BJ (cell line): ENCODE data around the gene ZEB2. TPM values are rescaled to one million over a fixed set of nuclear protein-coding genes. Genes with fewer than 3 reads are reported as not detected.

Experiments
- CTCF ChIA-PET: fragments of 350-600 bp; formaldehyde crosslinking; extraction: SDS; loops from one replicate; lab custom pipeline; 2021; ENCODE audit warnings: antibody characterized with exemption, inconsistent platforms; lab: Yijun Ruan, JAX
- POLR2A ChIA-PET: fragments of 300-600 bp; sonication (Branson Sonifier 250); formaldehyde crosslinking; extraction: SDS; loops from one replicate; lab custom pipeline; 2021; ENCODE audit warnings: antibody characterized with exemption; lab: Charles Lee
- DNase-seq: peaks from one replicate; pipeline ENCODE4 v3.0.0-alpha.2; 2011; ENCODE audit warnings: low read depth
- H3K27me3 ChIP-seq: 2 replicates; pipeline ENCODE4 v1.6.0; 2011; ENCODE audit warnings: low read length; ENCODE audit not compliant: control insufficient read depth, insufficient read depth
- H3K36me3 ChIP-seq: 2 replicates; pipeline ENCODE4 v1.5.1; 2011; ENCODE audit warnings: low read length; ENCODE audit not compliant: control insufficient read depth, insufficient read depth
- H3K4me3 ChIP-seq: 2 replicates; pipeline ENCODE4 v1.5.1; 2011; ENCODE audit warnings: low read depth, mild to moderate bottlenecking, control low read depth, low read length
- polyA plus RNA-seq: library from polyadenylated mRNA; depleted of rRNA; stranded (reverse); fragments of >200 nt; gene quantifications from 2 replicates; pipeline ENCODE4 v1.2.3, GENCODE V29; 2011
- TF ChIP-seq, protein P1 (sequence below): IDR thresholded peaks from 2 replicates; pipeline ENCODE4 v1.5.1; 2011; ENCODE audit warnings: low read depth, mild to moderate bottlenecking, control low read depth, inconsistent platforms, low read length, moderate library complexity; ENCODE audit not compliant: insufficient read depth

Gene ZEB2
- polyA plus RNA-seq, 1 experiment, result 60.2 TPM

DNA sequence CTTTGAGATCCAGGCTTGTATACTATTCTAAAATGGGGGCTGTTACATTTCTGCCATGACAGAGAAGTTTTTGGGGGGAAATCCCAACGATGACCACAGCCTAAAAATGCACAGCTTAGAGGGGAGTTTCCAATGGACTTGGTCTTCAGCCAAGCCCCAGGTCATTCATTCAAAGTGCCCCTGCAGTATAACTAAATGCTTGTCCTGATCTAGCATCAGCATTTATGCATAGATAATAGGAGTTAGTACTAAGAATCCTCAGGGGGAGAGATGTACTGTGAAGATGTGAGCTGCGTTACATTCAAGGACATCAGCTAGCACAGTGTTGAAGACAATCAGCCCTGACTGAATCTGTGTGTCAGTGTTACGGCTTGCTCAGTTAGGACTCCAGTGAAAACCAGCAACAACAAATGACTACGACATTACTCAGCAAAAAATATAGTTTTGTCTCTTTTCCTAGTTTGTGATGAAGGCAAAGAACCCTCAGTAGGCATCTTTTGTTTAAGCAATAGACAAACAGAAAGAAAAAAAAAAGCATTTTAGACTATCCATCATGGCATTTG is 160.9 kb downstream of the ZEB2 start:
- CTCF ChIA-PET, result no interaction called here
- TF ChIP-seq, protein P1, sequence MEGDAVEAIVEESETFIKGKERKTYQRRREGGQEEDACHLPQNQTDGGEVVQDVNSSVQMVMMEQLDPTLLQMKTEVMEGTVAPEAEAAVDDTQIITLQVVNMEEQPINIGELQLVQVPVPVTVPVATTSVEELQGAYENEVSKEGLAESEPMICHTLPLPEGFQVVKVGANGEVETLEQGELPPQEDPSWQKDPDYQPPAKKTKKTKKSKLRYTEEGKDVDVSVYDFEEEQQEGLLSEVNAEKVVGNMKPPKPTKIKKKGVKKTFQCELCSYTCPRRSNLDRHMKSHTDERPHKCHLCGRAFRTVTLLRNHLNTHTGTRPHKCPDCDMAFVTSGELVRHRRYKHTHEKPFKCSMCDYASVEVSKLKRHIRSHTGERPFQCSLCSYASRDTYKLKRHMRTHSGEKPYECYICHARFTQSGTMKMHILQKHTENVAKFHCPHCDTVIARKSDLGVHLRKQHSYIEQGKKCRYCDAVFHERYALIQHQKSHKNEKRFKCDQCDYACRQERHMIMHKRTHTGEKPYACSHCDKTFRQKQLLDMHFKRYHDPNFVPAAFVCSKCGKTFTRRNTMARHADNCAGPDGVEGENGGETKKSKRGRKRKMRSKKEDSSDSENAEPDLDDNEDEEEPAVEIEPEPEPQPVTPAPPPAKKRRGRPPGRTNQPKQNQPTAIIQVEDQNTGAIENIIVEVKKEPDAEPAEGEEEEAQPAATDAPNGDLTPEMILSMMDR, result no peak
- Histone ChIP-seq H3K27me3 (no peaks in the 10 kb centered on the region), H3K36me3 (no peaks in the 10 kb centered on the region), H3K4me3 (no peak overlapping the region)
- POLR2A ChIA-PET, result no interaction called here
- DNase-seq, result no peak

DNA sequence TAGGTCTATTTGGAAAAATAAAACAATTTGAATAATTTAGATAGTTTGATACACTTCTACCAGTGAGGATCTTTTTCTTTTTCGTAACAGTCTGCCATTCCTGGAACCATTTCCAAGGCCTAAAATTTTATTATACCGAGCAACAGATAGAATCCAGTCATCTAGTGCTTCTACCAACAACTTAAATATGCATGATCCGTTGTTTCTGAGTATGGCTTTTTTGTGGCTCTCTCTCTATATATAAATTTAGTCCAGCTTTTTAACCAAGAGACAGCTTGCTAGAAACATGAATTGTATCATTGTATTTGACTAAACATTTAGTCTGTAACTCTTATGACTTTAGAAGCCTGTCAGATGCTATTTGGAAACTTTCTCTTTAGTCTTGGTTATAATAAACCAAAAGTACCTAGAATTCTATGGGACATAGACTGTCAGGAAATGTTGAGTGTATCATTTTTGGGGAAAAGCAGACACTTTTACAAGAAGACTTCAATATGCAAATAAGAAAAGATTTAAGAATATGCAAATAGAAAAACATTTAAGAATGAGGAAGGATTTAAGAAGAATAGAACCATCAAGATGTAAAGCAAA is 161.4 kb downstream of the ZEB2 start:
- H3K27me3 ChIP-seq, result no peaks in the 10 kb centered on the region
- no peak overlapping the region for H3K4me3 ChIP-seq
- ChIA-PET CTCF (no interaction called here), POLR2A (no interaction called here)
- TF ChIP-seq, protein P1, result no peak
- no peaks in the 10 kb centered on the region for H3K36me3 ChIP-seq
- DNase-seq, result no peak

DNA sequence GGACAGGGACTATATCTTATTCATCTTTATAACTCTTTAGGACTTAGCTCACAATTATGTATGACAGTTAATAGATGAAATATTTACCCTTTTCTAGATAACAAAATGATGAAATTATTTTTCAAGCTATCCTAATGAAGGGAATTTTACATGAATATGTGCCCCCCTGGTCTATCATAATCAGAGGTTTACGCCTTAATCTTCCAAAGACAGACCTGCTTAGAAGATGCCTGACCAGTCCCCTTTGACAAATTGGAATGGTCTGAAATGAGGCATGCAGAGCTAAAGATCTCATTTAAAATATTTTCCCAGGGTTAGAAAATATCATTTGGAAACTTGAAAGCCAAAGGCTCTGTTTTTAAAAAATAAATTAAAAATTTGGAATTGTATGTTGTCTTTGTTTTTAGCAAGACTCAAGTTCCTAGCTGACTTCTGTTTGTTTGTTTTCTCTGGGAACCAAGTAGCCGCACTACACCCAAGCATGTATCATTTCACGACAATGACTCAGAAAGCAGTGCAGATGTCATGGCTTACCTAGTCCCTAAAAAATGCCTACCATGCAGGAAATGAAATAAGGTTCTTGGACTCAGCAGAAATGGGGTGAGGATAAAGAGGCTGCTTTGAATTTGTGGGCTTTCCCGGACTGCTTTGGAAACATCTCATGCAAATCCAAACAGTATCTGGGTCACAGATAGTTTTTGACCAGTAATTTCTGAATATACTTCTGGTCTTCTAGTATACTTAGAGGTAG is 162.1 kb downstream of the ZEB2 start:
- H3K36me3 ChIP-seq, result no peaks in the 10 kb centered on the region
- peak; percentile 98 for DNase-seq
- TF ChIP-seq, protein P1, result no peak
- ChIA-PET CTCF (interaction anchor here (0.9 kb wide), 1 partner anchor 11 kb away, joined by 3 read pairs; no protein-coding TSS in a partner anchor), POLR2A (interaction anchor here (0.5 kb wide), 1 partner anchor 166 kb away, joined by 6 read pairs; no protein-coding TSS in a partner anchor)
- no peaks in the 10 kb centered on the region for H3K27me3 ChIP-seq
- H3K4me3 ChIP-seq, result no peak overlapping the region

DNA sequence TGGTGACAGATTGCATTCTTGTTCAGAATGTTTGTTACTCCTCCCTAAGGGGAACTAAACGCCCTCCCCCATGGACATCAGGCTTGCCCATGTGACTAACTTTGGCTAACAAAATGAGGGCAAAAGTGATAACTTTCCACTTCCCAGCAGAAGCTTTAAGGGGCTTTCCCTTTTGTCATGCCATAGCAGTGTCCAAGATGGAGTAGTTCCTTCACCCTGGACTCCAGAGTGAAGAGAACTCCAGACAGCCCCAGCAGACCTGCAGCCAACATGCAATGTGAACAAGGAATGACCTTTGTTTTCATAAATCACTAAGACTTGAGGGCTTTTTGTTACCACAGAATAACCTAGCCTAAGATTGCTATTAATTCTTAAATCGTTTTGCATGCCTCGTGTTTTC is 163.5 kb downstream of the ZEB2 start:
- H3K4me3 ChIP-seq, result no peak overlapping the region
- TF ChIP-seq, protein P1, result no peak
- POLR2A ChIA-PET, result no interaction called here
- CTCF ChIA-PET, result interaction anchor here (0.9 to 1.4 kb wide), 2 partner anchors 9 to 11 kb away, joined by 3 to 4 read pairs; no protein-coding TSS in a partner anchor
- DNase-seq, result no peak
- H3K27me3 ChIP-seq, result no peaks in the 10 kb centered on the region
- H3K36me3 ChIP-seq, result no peaks in the 10 kb centered on the region

DNA sequence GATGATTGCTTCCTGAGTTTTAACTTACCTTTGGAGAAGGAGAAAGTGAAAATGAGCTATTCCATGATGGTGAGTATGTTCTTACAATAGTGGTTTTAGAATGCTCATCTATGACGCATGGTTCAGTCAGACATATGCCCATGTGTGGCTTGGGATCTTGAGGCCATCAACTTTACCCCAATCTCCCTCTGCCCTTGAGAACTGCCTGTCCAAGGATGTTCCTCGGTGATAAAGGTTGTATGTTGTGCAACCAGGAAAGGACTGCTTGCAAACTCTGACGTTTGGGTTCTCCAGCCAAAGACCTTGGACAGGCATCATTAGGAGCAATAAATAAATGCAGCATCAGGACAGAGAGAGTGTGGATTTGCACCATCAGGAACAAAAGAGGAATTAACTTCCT is 165.0 kb downstream of the ZEB2 start:
- ChIA-PET CTCF (no interaction called here), POLR2A (no interaction called here)
- no peak overlapping the region for H3K4me3 ChIP-seq
- TF ChIP-seq, protein P1, result no peak
- no peak for DNase-seq
- H3K27me3 ChIP-seq, result no peaks in the 10 kb centered on the region
- H3K36me3 ChIP-seq, result no peaks in the 10 kb centered on the region
